Fibroblast of lung (primary cell): ENCODE data around the gene MPPE1. TPM values are rescaled to one million over a fixed set of nuclear protein-coding genes. Genes with fewer than 3 reads are reported as not detected.

Source experiments
- DNase-seq, 2 donors: peaks; one replicate each; pipeline versions ENCODE4 v3.0.0 to v3.0.0-alpha.2; 2010; ENCODE audit warnings: low read depth in 2 of 2
- H2AFZ ChIP-seq: 2 replicates; pipeline ENCODE4 v1.5.1; 2012; ENCODE audit warnings: low read length, control low read depth, inconsistent platforms
- H3K27ac ChIP-seq: 2 replicates; pipeline ENCODE4 v1.5.1; 2011; ENCODE audit warnings: low read length, control low read depth; ENCODE audit not compliant: insufficient read depth
- H3K27me3 ChIP-seq: 2 replicates; pipeline ENCODE4 v1.5.1; 2011; ENCODE audit warnings: mild to moderate bottlenecking, low read length; ENCODE audit not compliant: control insufficient read depth, insufficient read depth
- H3K36me3 ChIP-seq: 2 replicates; pipeline ENCODE4 v1.5.1; 2011; ENCODE audit warnings: low read length; ENCODE audit not compliant: control insufficient read depth, insufficient read depth
- H3K4me1 ChIP-seq: 2 replicates; pipeline ENCODE4 v1.5.1; 2011; ENCODE audit warnings: low read length; ENCODE audit not compliant: control insufficient read depth, insufficient read depth; ENCODE audit errors: extremely low read depth
- H3K4me2 ChIP-seq: 2 replicates; pipeline ENCODE4 v1.5.1; 2011; ENCODE audit warnings: low read length, control low read depth; ENCODE audit not compliant: insufficient read depth; ENCODE audit errors: extremely low read depth
- H3K4me3 ChIP-seq, 4 experiments: fragments of 200-600 bp in 1 of 4; sonication (generic) in 1 of 4; replicated peaks in 1 of 4; 2 replicates each; pipeline ENCODE4 v1.5.1; 2011 to 2016; ENCODE audit warnings: low read length in 4 of 4, low read depth in 3 of 4, mild to moderate bottlenecking in 3 of 4, control low read depth in 2 of 4, inconsistent platforms in 1 of 4, mixed read lengths in 1 of 4; ENCODE audit not compliant: insufficient read depth in 1 of 4; ENCODE audit errors: control extremely low read depth in 1 of 4
- H3K79me2 ChIP-seq: 2 replicates; pipeline ENCODE4 v1.5.1; 2012; ENCODE audit warnings: mild to moderate bottlenecking, low read length, inconsistent platforms; ENCODE audit not compliant: control insufficient read depth, insufficient read depth
- H3K9ac ChIP-seq: 2 replicates; pipeline ENCODE4 v1.5.1; 2011; ENCODE audit warnings: mild to moderate bottlenecking, low read length, control low read depth; ENCODE audit not compliant: insufficient read depth
- H3K9me3 ChIP-seq: 2 replicates; pipeline ENCODE4 v1.5.1; 2012; ENCODE audit warnings: low read depth, low read length; ENCODE audit not compliant: control insufficient read depth, insufficient read depth
- H4K20me1 ChIP-seq: 2 replicates; pipeline ENCODE4 v1.5.1; 2011; ENCODE audit warnings: low read length; ENCODE audit not compliant: control insufficient read depth, insufficient read depth; ENCODE audit errors: extremely low read depth
- CTCF ChIP-seq, 2 donors: IDR thresholded peaks in 1 of 2; conservative IDR thresholded peaks in 1 of 2; 1 replicate in 1 of 2; 2 replicates in 1 of 2; pipeline ENCODE4 v1.5.1; 2011 to 2012; ENCODE audit warnings: low read length in 2 of 2, control low read depth in 1 of 2, inconsistent platforms in 1 of 2, low read depth in 1 of 2, mild to moderate bottlenecking in 1 of 2
- EZH2 ChIP-seq: IDR thresholded peaks from 2 replicates; pipeline ENCODE4 v1.5.1; 2012; ENCODE audit warnings: low read length, control low read depth, mild to moderate bottlenecking; ENCODE audit errors: missing control alignments
- polyA plus RNA-seq, 2 donors: library from polyadenylated mRNA; depleted of rRNA in 1 of 2; stranded (reverse) in 1 of 2; unstranded in 1 of 2; fragments of >200 nt; gene quantifications; 2 replicates each; pipeline ENCODE4 v1.2.1, GENCODE V29; 2011 to 2012; ENCODE audit warnings: missing spikeins in 1 of 2
- total RNA-seq: library from RNA; depleted of rRNA; stranded (reverse); fragments of >200 nt; gene quantifications from 2 replicates; pipeline ENCODE4 v1.2.1, GENCODE V29; 2014

MPPE1 gene
- total and polyA plus RNA-seq, 2 donors (not counting 1 experiment from before 2014, with no cell fraction given), result 23.3 to 29.7 TPM

GRCh38 chr18:11887328-11888128, 20.6 kb downstream of the MPPE1 start:
- TF ChIP-seq EZH2 (no peak), CTCF (conservative IDR thresholded peaks at IDR 0.05 in 1 of 2, IDR thresholded peaks at IDR 0.05 in 1 of 2; ENCODE audit: low read depth in 1 of 2, low read length in 2 of 2) (no peak)
- no peak overlapping the region for H3K4me3 ChIP-seq

DNA sequence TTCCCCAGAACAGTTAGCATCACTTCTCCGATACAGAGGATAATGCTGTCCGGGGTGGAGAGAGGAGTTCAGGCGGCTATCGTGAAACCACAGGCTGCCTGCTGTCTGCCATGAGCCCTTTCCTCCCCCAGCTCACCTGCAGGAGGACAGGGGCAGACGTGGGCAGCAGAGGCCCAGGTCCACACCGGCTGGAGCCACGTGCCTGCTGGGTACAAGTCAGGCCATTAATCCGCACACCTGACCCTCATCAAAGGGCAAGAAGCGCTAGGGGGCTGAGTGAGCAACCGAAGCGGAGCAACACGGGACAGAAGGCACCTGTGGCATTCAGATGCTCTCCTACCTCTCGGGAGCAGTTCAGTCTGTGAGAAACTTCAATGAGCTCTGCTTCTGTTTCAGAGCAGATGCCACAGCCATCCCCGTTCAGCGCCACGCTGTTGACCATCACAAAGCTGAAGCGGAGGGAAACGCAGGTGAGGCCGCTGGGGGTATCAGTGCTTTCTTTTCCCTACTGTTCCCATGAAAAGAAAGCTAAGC, 21.5 kb downstream of the MPPE1 start:
- Histone ChIP-seq H3K36me3 (peaks cover 6% of the 10 kb centered on the region), H2AFZ (no peak overlapping the region), H3K9me3 (no peaks in the 10 kb centered on the region), H3K27ac (no peak overlapping the region), H3K4me1 (no peaks in the 10 kb centered on the region), H3K27me3 (no peaks in the 10 kb centered on the region), H3K79me2 (no peaks in the 10 kb centered on the region), H3K4me2 (no peak overlapping the region), H4K20me1 (no peaks in the 10 kb centered on the region), H3K9ac (no peak overlapping the region), H3K4me3 (no peak overlapping the region)
- no peak for TF ChIP-seq EZH2
- no peak for TF ChIP-seq CTCF (conservative IDR thresholded peaks at IDR 0.05 in 1 of 2, IDR thresholded peaks at IDR 0.05 in 1 of 2; ENCODE audit: low read depth in 1 of 2, low read length in 2 of 2)
- DNase-seq, result no peak

More at GRCh38 chr18:11887328-11888128, 20.6 kb downstream of the MPPE1 start:
- Histone ChIP-seq H3K36me3 (peaks cover 6% of the 10 kb centered on the region), H4K20me1 (no peaks in the 10 kb centered on the region), H3K27me3 (no peaks in the 10 kb centered on the region), H3K4me2 (no peak overlapping the region), H3K4me1 (no peaks in the 10 kb centered on the region), H3K9ac (no peak overlapping the region), H3K27ac (no peak overlapping the region), H2AFZ (no peak overlapping the region), H3K9me3 (no peaks in the 10 kb centered on the region), H3K79me2 (no peaks in the 10 kb centered on the region)
- peak in 1 of 2 donors; percentile 75 for DNase-seq

- H3K79me2 ChIP-seq, result no peaks in the 10 kb centered on the region
- H3K27ac ChIP-seq, result no peak overlapping the region
- H3K27me3 ChIP-seq, result no peaks in the 10 kb centered on the region
- H3K36me3 ChIP-seq, result peaks cover 6% of the 10 kb centered on the region
- H3K4me2 ChIP-seq, result no peak overlapping the region
- no peak overlapping the region for H3K4me3 ChIP-seq
- no peaks in the 10 kb centered on the region for H3K9me3 ChIP-seq
- no peaks in the 10 kb centered on the region for H3K4me1 ChIP-seq
- DNase-seq, result no peak
- H3K9ac ChIP-seq, result no peak overlapping the region
- TF ChIP-seq CTCF (conservative IDR thresholded peaks at IDR 0.05 in 1 of 2, IDR thresholded peaks at IDR 0.05 in 1 of 2; ENCODE audit: low read depth in 1 of 2, low read length in 2 of 2) (no peak), EZH2 (no peak)
- H2AFZ ChIP-seq, result no peak overlapping the region
- no peaks in the 10 kb centered on the region for H4K20me1 ChIP-seq
Measured at GRCh38 chr18:11885278-11885947, 22.7 kb downstream of the MPPE1 start.
